SJCRH30 (cell line): ENCODE data around the gene ECE1. TPM values are rescaled to one million over a fixed set of nuclear protein-coding genes. Genes with fewer than 3 reads are reported as not detected.
A peak's percentile ranks its signal among the peaks of the same experiment; 100 is the strongest.
"Not testable (repeated sequence)": the region's sequence is repeated elsewhere in the genome, so short reads cannot be mapped to it uniquely, and the experiment has no call there.

ENCODE experiments used
- DNase-seq, 2 experiments: peaks; one replicate each; pipeline ENCODE4 v3.0.0-alpha.2; 2015 to 2020
- H3K27ac ChIP-seq: fragments of 250-450 bp; sonication (Bioruptor Pico); 2 replicates; pipeline ENCODE4 v1.5.1; 2020; ENCODE audit warnings: mild to moderate bottlenecking, moderate library complexity
- H3K27me3 ChIP-seq: fragments of 250-450 bp; sonication (Bioruptor Pico); 2 replicates; pipeline ENCODE4 v1.5.1; 2020; ENCODE audit warnings: mild to moderate bottlenecking, moderate library complexity
- H3K36me3 ChIP-seq: fragments of 250-450 bp; sonication (Bioruptor Pico); 2 replicates; pipeline ENCODE4 v1.5.1; 2020; ENCODE audit warnings: mild to moderate bottlenecking, moderate library complexity
- H3K4me1 ChIP-seq: fragments of 250-450 bp; sonication (Bioruptor Pico); 2 replicates; pipeline ENCODE4 v1.5.1; 2020; ENCODE audit warnings: mild to moderate bottlenecking, moderate library complexity
- H3K4me3 ChIP-seq: fragments of 250-450 bp; sonication (Bioruptor Pico); 2 replicates; pipeline ENCODE4 v1.5.1; 2020; ENCODE audit warnings: mild to moderate bottlenecking, moderate library complexity
- H3K9me3 ChIP-seq: fragments of 250-450 bp; sonication (Bioruptor Pico); replicated peaks from 2 replicates; pipeline ENCODE4 v1.5.1; 2020; ENCODE audit warnings: mild to moderate bottlenecking, moderate library complexity
- total RNA-seq: library from RNA; depleted of rRNA; stranded (reverse); fragments of >200 nt; shearing (Covaris generic); gene quantifications from 2 replicates; pipeline ENCODE4 v1.2.3, GENCODE V29; 2014

The ECE1 gene
- total RNA-seq, 1 experiment from 2014 or later, result 74.5 TPM

- H3K27ac ChIP-seq, result no peak overlapping the region
- no peaks in the 10 kb centered on the region for H3K27me3 ChIP-seq
- no peak for DNase-seq
- H3K9me3 ChIP-seq, result no peaks in the 10 kb centered on the region
- no peaks in the 10 kb centered on the region for H3K36me3 ChIP-seq
- H3K4me1 ChIP-seq, result peaks cover 3% of the 10 kb centered on the region; the same call in 1 of the 2 replicates
- H3K4me3 ChIP-seq, result no peak overlapping the region
These were observed 78.1 kb downstream of the ECE1 start for GRCh38 chr1:21212126-21212525.

DNA sequence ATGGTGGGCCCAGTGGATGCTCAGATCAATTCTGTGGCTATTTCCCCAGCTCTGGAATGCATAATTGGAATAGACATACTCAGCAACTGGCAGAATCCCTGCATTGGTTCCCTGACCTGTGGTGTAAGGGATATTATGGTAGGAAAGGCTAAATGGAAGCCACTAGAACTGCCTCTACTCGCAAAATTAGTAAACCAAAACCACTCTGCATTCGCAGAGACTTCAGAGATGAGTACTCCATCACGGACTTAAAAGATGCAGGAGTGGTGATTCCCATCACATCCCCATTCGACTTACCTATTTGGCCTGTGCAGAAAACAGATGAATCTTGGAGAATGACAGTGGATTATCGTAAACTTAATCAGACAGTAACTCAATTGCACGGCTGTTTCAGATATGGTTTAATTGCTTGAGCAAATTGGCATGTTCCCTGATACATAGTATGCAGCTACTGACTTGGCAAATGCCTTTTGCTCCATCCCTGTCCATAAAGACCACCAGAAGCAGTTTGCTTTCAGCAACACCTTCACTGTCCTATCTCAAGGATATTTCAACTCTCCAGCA lies 82.0 kb downstream of the ECE1 start:
- not testable (repeated sequence) for DNase-seq, H3K4me1 ChIP-seq, H3K27ac ChIP-seq

GRCh38 chr1:21206117-21206516 lies 84.1 kb downstream of the ECE1 start:
- H3K4me3 ChIP-seq, result no peak overlapping the region
- H3K27ac ChIP-seq, result no peak overlapping the region
- H3K36me3 ChIP-seq, result no peaks in the 10 kb centered on the region
- no peak for DNase-seq
- no peaks in the 10 kb centered on the region for H3K9me3 ChIP-seq
- H3K4me1 ChIP-seq, result no peaks in the 10 kb centered on the region
- H3K27me3 ChIP-seq, result no peaks in the 10 kb centered on the region

More for the DNA sequence above, 82.0 kb downstream of the ECE1 start:
- H3K9me3 ChIP-seq, H3K27me3 ChIP-seq, H3K4me3 ChIP-seq, H3K36me3 ChIP-seq: not testable (repeated sequence)

GRCh38 chr1:21205416-21205815 lies 84.8 kb downstream of the ECE1 start:
- DNase-seq, result no peak
- no peak overlapping the region for H3K4me3 ChIP-seq
- no peaks in the 10 kb centered on the region for H3K27me3 ChIP-seq
- H3K27ac ChIP-seq, result no peak overlapping the region
- H3K36me3 ChIP-seq, result no peaks in the 10 kb centered on the region
- H3K4me1 ChIP-seq, result no peaks in the 10 kb centered on the region
- H3K9me3 ChIP-seq, result no peaks in the 10 kb centered on the region

- no peak for DNase-seq
- Histone ChIP-seq H3K36me3 (no peaks in the 10 kb centered on the region), H3K4me1 (no peaks in the 10 kb centered on the region), H3K9me3 (no peaks in the 10 kb centered on the region), H3K27me3 (no peaks in the 10 kb centered on the region), H3K27ac (no peak overlapping the region), H3K4me3 (no peak overlapping the region)
These were observed 88.6 kb downstream of the ECE1 start for GRCh38 chr1:21201650-21202049.

DNA sequence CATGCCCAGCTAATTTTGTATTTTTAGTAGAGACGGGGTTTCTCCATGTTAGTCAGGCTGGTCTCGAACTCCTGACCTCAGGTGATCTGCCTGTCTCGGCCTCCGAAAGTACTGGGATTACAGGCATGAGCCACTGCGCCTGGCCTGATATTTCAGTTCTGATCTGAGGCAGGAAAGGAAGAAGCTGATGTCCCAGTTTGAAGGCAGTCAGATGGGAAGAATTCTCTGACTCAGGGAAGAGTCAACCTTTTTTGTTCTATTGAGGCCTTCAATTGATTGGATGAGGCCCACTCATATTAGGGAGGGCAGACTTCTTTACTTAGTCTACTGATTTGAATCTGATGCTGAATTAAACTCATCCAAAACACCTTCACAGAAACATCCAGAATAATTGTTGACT lies 89.0 kb downstream of the ECE1 start:
- H3K27me3 ChIP-seq, H3K27ac ChIP-seq, H3K9me3 ChIP-seq, DNase-seq, H3K4me1 ChIP-seq, H3K4me3 ChIP-seq, H3K36me3 ChIP-seq: not testable (repeated sequence)

- no peaks in the 10 kb centered on the region for H3K9me3 ChIP-seq
- H3K27me3 ChIP-seq, result no peaks in the 10 kb centered on the region
- no peak overlapping the region for H3K27ac ChIP-seq
- H3K4me1 ChIP-seq, result no peaks in the 10 kb centered on the region
- H3K4me3 ChIP-seq, result no peak overlapping the region
- no peaks in the 10 kb centered on the region for H3K36me3 ChIP-seq
- DNase-seq, result no peak
These were observed 89.5 kb downstream of the ECE1 start for GRCh38 chr1:21200767-21201166.

- Histone ChIP-seq H3K27me3 (no peaks in the 10 kb centered on the region), H3K4me1 (no peaks in the 10 kb centered on the region), H3K4me3 (no peak overlapping the region), H3K36me3 (no peaks in the 10 kb centered on the region), H3K27ac (no peak overlapping the region), H3K9me3 (no peaks in the 10 kb centered on the region)
- no peak for DNase-seq
These were observed 91.3 kb downstream of the ECE1 start for GRCh38 chr1:21198929-21199328.

- Histone ChIP-seq H3K27me3 (no peaks in the 10 kb centered on the region), H3K27ac (no peak overlapping the region), H3K36me3 (no peaks in the 10 kb centered on the region), H3K4me1 (peaks cover 9% of the 10 kb centered on the region; the same call in 1 of the 2 replicates), H3K4me3 (no peak overlapping the region), H3K9me3 (no peaks in the 10 kb centered on the region)
- no peak for DNase-seq
These were observed 97.4 kb downstream of the ECE1 start for GRCh38 chr1:21192871-21193270.

DNA sequence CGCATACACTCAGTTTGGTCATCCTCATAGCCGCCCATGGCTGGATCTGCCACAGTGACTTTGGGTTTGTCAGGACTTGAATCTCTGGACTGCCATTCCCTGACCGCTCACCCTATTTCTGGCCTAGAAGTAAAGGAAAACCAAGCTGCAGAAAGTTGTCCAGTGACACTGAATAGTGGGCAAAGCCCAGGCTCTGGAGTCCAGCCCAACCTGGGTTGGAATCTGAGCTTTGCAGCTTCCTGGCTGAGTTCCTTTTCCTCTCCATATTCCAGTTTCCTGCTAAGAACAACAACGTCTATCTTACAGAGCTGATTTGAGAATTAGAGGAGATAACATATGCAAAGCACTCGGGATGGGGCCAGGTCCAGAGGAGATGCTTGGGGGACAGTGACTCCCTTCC lies 98.0 kb downstream of the ECE1 start:
- no peaks in the 10 kb centered on the region for H3K27me3 ChIP-seq

GRCh38 chr1:21190771-21191170 lies 99.5 kb downstream of the ECE1 start:
- H3K27me3 ChIP-seq, H3K36me3 ChIP-seq, H3K27ac ChIP-seq, DNase-seq, H3K9me3 ChIP-seq, H3K4me1 ChIP-seq, H3K4me3 ChIP-seq: not testable (repeated sequence)

More for the DNA sequence above, 98.0 kb downstream of the ECE1 start:
- H3K4me3 ChIP-seq, result no peak overlapping the region
- H3K4me1 ChIP-seq, result peaks cover 9% of the 10 kb centered on the region; the same call in 1 of the 2 replicates
- no peak for DNase-seq
- no peaks in the 10 kb centered on the region for H3K9me3 ChIP-seq
- H3K27ac ChIP-seq, result no peak overlapping the region
- no peaks in the 10 kb centered on the region for H3K36me3 ChIP-seq

DNA sequence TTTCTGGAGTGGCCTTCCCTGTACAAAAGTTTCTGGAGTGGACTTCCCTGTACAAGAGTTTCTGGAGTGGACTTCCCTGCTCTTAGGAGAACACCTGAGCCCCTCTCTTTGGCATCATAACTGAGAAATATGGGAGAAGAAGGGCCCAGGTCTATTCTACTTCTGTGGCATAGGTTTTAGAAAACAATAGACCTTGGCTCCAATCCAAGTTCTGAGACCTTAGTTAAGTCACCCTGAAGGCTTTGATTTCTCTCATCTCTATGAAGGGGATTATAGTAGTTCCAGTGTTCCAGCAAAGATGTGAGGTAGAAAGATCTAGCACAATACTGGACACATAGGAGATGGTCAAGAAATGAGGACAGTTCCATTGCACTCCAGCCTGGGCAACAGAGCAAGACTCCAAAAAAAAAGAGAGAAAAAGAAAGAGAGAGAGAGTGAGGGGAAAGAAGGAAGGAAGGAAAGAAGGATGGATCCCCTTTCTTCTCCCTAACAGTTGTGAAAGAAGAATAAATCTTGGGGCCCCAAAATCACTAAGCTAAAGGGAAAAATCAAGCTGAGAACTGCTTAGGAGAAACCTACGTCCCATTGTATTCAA lies 100.3 kb downstream of the ECE1 start:
- Histone ChIP-seq H3K4me1 (peaks cover 9% of the 10 kb centered on the region; the same call in 1 of the 2 replicates), H3K4me3 (no peak overlapping the region), H3K36me3 (no peaks in the 10 kb centered on the region), H3K27ac (no peak overlapping the region), H3K27me3 (no peaks in the 10 kb centered on the region), H3K9me3 (no peaks in the 10 kb centered on the region)
- DNase-seq, result no peak

DNA sequence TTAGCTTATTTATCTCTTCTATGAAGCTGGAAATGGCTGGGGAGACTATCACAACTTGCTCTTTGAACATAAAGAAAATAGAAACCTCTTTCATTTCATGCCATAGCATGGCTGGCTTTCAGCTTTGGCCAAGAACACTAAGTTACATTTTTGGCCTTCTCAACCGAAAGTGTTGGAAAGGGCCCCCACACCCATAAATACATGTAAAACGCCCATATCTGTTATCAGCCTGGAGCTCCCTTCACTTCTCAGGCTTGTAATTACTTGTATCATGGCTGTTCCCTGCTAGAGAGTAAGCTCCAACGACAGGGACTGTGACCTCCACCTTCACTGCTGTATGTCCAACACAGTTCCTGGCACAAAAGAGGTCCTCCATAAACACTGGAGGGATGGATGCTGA lies 100.8 kb downstream of the ECE1 start:
- no peak for DNase-seq
- H3K4me3 ChIP-seq, result no peak overlapping the region

GRCh38 chr1:21188235-21188634 lies 102.0 kb downstream of the ECE1 start:
- H3K27me3 ChIP-seq, result no peaks in the 10 kb centered on the region
- no peak overlapping the region for H3K27ac ChIP-seq
- H3K9me3 ChIP-seq, result no peaks in the 10 kb centered on the region
- no peak for DNase-seq
- H3K36me3 ChIP-seq, result no peaks in the 10 kb centered on the region
- peaks cover 9% of the 10 kb centered on the region; the same call in 1 of the 2 replicates for H3K4me1 ChIP-seq
- no peak overlapping the region for H3K4me3 ChIP-seq

More for the DNA sequence above, 100.8 kb downstream of the ECE1 start:
- Histone ChIP-seq H3K27ac (no peak overlapping the region), H3K27me3 (no peaks in the 10 kb centered on the region), H3K9me3 (no peaks in the 10 kb centered on the region), H3K36me3 (no peaks in the 10 kb centered on the region), H3K4me1 (peaks cover 9% of the 10 kb centered on the region; the same call in 1 of the 2 replicates)

GRCh38 chr1:21185221-21185731 lies 105.0 kb downstream of the ECE1 start:
- Histone ChIP-seq H3K27me3 (no peaks in the 10 kb centered on the region), H3K4me1 (no peaks in the 10 kb centered on the region), H3K4me3 (no peak overlapping the region), H3K9me3 (no peaks in the 10 kb centered on the region), H3K27ac (no peak overlapping the region), H3K36me3 (no peaks in the 10 kb centered on the region)
- no peak for DNase-seq

DNA sequence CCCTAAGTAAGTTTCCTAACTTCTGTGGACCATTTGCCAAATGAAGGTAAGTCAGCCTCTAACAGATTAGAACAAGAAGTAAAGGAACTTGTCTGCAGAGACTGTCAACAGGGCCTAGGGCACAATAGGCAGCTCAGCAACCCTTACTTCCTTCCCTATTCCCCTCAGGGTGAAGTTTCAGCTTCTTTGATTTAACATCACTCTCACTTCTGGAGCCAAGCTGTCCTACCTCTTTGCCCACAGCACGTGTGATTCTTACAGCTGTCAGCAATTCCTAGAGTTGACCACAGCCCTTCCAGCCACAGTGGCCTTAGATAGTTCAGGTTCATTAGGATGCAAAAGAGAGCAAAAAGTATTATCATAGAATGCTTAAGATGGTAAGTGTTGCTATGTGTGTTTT lies 106.0 kb downstream of the ECE1 start:
- Histone ChIP-seq H3K4me3 (no peak overlapping the region), H3K9me3 (no peaks in the 10 kb centered on the region)
- peak in 1 of 2 experiments; percentile 41 for DNase-seq

More for the DNA sequence above, 106.0 kb downstream of the ECE1 start:
- no peak overlapping the region for H3K27ac ChIP-seq
- no peaks in the 10 kb centered on the region for H3K4me1 ChIP-seq
- no peaks in the 10 kb centered on the region for H3K36me3 ChIP-seq
- H3K27me3 ChIP-seq, result no peaks in the 10 kb centered on the region
